DOHH2 (cell line): ENCODE results near the gene INSR.
A peak's percentile ranks its signal among the peaks of the same experiment; 100 is the strongest.

Experiments used
- H3F3A ChIP-seq: fragments of 200-600 bp; sonication (generic), shearing (Covaris generic); 2 replicates; pipeline ENCODE4 v1.6.0; 2016; ENCODE audit warnings: antibody characterized with exemption, mild to moderate bottlenecking; ENCODE audit not compliant: control insufficient read depth, insufficient read depth
- H3K27ac ChIP-seq: fragments of 200-600 bp; sonication (generic); 2 replicates; pipeline ENCODE4 v1.5.1; 2014; ENCODE audit warnings: low read depth, mild to moderate bottlenecking, low read length, moderate library complexity
- H3K27me3 ChIP-seq: fragments of 200-600 bp; sonication (generic); 2 replicates; pipeline ENCODE4 v1.6.1; 2014; ENCODE audit warnings: mild to moderate bottlenecking, low read length, mixed read lengths; ENCODE audit not compliant: control insufficient read depth
- H3K36me3 ChIP-seq: fragments of 200-600 bp; sonication (generic); 2 replicates; pipeline ENCODE4 v1.6.1; 2014; ENCODE audit warnings: mild to moderate bottlenecking, low read length, moderate library complexity, mixed read lengths; ENCODE audit not compliant: control insufficient read depth
- H3K4me1 ChIP-seq: fragments of 200-600 bp; sonication (generic); 2 replicates; pipeline ENCODE4 v1.6.1; 2014; ENCODE audit warnings: mild to moderate bottlenecking, low read length, mixed read lengths; ENCODE audit not compliant: control insufficient read depth
- H3K4me2 ChIP-seq: fragments of 200-600 bp; sonication (generic); 2 replicates; pipeline ENCODE4 v1.6.0; 2014; ENCODE audit warnings: mild to moderate bottlenecking, low read length, moderate library complexity
- H3K4me3 ChIP-seq: fragments of 200-600 bp; sonication (generic); 2 replicates; pipeline ENCODE4 v1.5.1; 2014; ENCODE audit warnings: mild to moderate bottlenecking, low read length, mixed read lengths
- H3K79me2 ChIP-seq: fragments of 200-600 bp; sonication (generic); 2 replicates; pipeline ENCODE4 v1.6.1; 2014; ENCODE audit warnings: mild to moderate bottlenecking, low read length, mixed read lengths; ENCODE audit not compliant: control insufficient read depth
- H3K9me2 ChIP-seq: fragments of 200-600 bp; sonication (generic); replicated peaks from 2 replicates; pipeline ENCODE4 v1.6.1; 2014; ENCODE audit warnings: mild to moderate bottlenecking, low read length, mixed read lengths; ENCODE audit not compliant: control insufficient read depth
- H3K9me3 ChIP-seq: fragments of 200-600 bp; sonication (generic); 2 replicates; pipeline ENCODE4 v1.6.1; 2014; ENCODE audit warnings: antibody characterized with exemption, low read length, mixed read lengths; ENCODE audit not compliant: control insufficient read depth, insufficient read depth
- H4K20me1 ChIP-seq: fragments of 200-600 bp; sonication (generic); 2 replicates; pipeline ENCODE4 v1.6.0; 2014; ENCODE audit warnings: low read depth, mild to moderate bottlenecking, antibody characterized with exemption, low read length, moderate library complexity; ENCODE audit not compliant: control insufficient read depth, insufficient read depth
- CTCF ChIP-seq: fragments of 200-600 bp; sonication (generic); IDR thresholded peaks from one replicate; pipeline ENCODE4 v1.5.1; 2014; ENCODE audit warnings: antibody characterized with exemption, mild to moderate bottlenecking, low read depth, low read length; ENCODE audit not compliant: poor library complexity, severe bottlenecking
- EZH2phosphoT487 ChIP-seq: fragments of 200-600 bp; sonication (generic); IDR thresholded peaks from 2 replicates; pipeline ENCODE4 v1.6.1; 2017; ENCODE audit warnings: borderline replicate concordance, mild to moderate bottlenecking, antibody characterized with exemption, low read length, moderate library complexity, mixed read lengths

Gene INSR

GRCh38 chr19:7069042-7069903 is 224.9 kb downstream of the INSR start, which contains the start of gene ZNF557:
Gene ZNF557, plus strand, starts transcription at chr19:7069703. Its CDS starts 5,372 bp downstream, at chr19:7075075.
- Histone ChIP-seq H3K9me3 (no peaks in the 10 kb centered on the region), H3K27me3 (no peaks in the 10 kb centered on the region), H3K36me3 (peaks cover 40% of the 10 kb centered on the region), H3F3A (peaks cover 3% of the 10 kb centered on the region; the same call in 1 of the 2 replicates), H4K20me1 (no peaks in the 10 kb centered on the region), H3K4me3 (peak within 1 kb of the TSS; percentile 89), H3K4me1 (peaks cover 16% of the 10 kb centered on the region), H3K9me2 (no peaks in the 10 kb centered on the region), H3K79me2 (peaks cover 22% of the 10 kb centered on the region), H3K27ac (peak within 1 kb of the TSS; percentile 74), H3K4me2 (peak within 1 kb of the TSS; percentile 95)
- TF ChIP-seq CTCF: no peak
- no peak for TF ChIP-seq EZH2phosphoT487

GRCh38 chr19:7068599-7068998 is 225.6 kb downstream of the INSR start:
- Histone ChIP-seq H3K4me2 (peak overlapping the region; percentile 75), H3K4me1 (peaks cover 16% of the 10 kb centered on the region), H4K20me1 (no peaks in the 10 kb centered on the region), H3K4me3 (peak overlapping the region; percentile 89), H3K9me3 (no peaks in the 10 kb centered on the region), H3F3A (peaks cover 3% of the 10 kb centered on the region), H3K27ac (no peak overlapping the region), H3K36me3 (peaks cover 33% of the 10 kb centered on the region), H3K79me2 (peaks cover 22% of the 10 kb centered on the region), H3K27me3 (no peaks in the 10 kb centered on the region), H3K9me2 (no peaks in the 10 kb centered on the region)
- TF ChIP-seq CTCF (no peak), EZH2phosphoT487 (no peak)

- H4K20me1 ChIP-seq: no peaks in the 10 kb centered on the region
- H3K27ac ChIP-seq: no peak overlapping the region
- no peak overlapping the region for H3K4me3 ChIP-seq
- H3K36me3 ChIP-seq: peaks cover 26% of the 10 kb centered on the region
- no peaks in the 10 kb centered on the region for H3K9me3 ChIP-seq
- peaks cover 22% of the 10 kb centered on the region for H3K79me2 ChIP-seq
- no peaks in the 10 kb centered on the region for H3K27me3 ChIP-seq
- H3F3A ChIP-seq: peaks cover 3% of the 10 kb centered on the region
- H3K4me2 ChIP-seq: no peak overlapping the region
- peaks cover 16% of the 10 kb centered on the region for H3K4me1 ChIP-seq
- TF ChIP-seq EZH2phosphoT487 (no peak), CTCF (no peak)
- H3K9me2 ChIP-seq: no peaks in the 10 kb centered on the region
These were observed 226.5 kb downstream of the INSR start for GRCh38 chr19:7067716-7068115.
